Measurements from ENCODE around the gene GMDS. TPM values are rescaled to one million over a fixed set of nuclear protein-coding genes. Genes with fewer than 3 reads are reported as not detected.

GMDS gene
- polyA plus RNA-seq, 1 experiment, result 7.1 TPM

GRCh38 chr6:1593286-1593957 lies 652.0 kb downstream of the GMDS start:
- Histone ChIP-seq H3K4me3 (ENCODE audit: low read depth, low read length) (no peak overlapping the region), H3K36me3 (ENCODE audit: control insufficient read depth, insufficient read depth, low read length) (no peaks in the 10 kb centered on the region), H3K27me3 (ENCODE audit: control insufficient read depth, insufficient read depth, low read length) (peaks cover 4% of the 10 kb centered on the region; the same call in 1 of the 2 replicates)
- ChIA-PET POLR2A (interaction anchor here (0.7 kb wide), 1 partner anchor 32 kb away, joined by 3 read pairs; no protein-coding TSS in a partner anchor), CTCF (interaction anchor here (1.0 to 5.1 kb wide), 4 partner anchors 17 to 1156 kb away, joined by 3 to 92 read pairs (median 4); partner anchors contain the start of gene MYLK4)
- TF ChIP-seq CTCF (IDR thresholded peaks at IDR 0.05; ENCODE audit: insufficient read depth, low read depth, low read length), result no peak
- no peak for DNase-seq (ENCODE audit: low read depth)

- Histone ChIP-seq H3K4me3 (ENCODE audit: low read depth, low read length) (no peak overlapping the region), H3K27me3 (ENCODE audit: control insufficient read depth, insufficient read depth, low read length) (peaks cover 4% of the 10 kb centered on the region; the same call in 1 of the 2 replicates), H3K36me3 (ENCODE audit: control insufficient read depth, insufficient read depth, low read length) (no peaks in the 10 kb centered on the region)
- POLR2A ChIA-PET, result no interaction called here
- DNase-seq (ENCODE audit: low read depth), result no peak
- CTCF ChIA-PET, result interaction anchor here (0.6 to 1.4 kb wide), 4 partner anchors 16 to 1158 kb away, joined by 3 to 5 read pairs (median 4); partner anchors contain the start of gene MYLK4
- TF ChIP-seq CTCF (IDR thresholded peaks at IDR 0.05; ENCODE audit: insufficient read depth, low read depth, low read length), result no peak
Observed at GRCh38 chr6:1592852-1593251, 652.6 kb downstream of the GMDS start.

- CTCF ChIA-PET, result interaction anchor here (1.4 kb wide), 1 partner anchor 1042 kb away, joined by 5 read pairs; no protein-coding TSS in a partner anchor
- no peak for DNase-seq (ENCODE audit: low read depth)
- no peak for TF ChIP-seq CTCF (IDR thresholded peaks at IDR 0.05; ENCODE audit: insufficient read depth, low read depth, low read length)
- Histone ChIP-seq H3K36me3 (ENCODE audit: control insufficient read depth, insufficient read depth, low read length) (no peaks in the 10 kb centered on the region), H3K4me3 (ENCODE audit: low read depth, low read length) (no peak overlapping the region), H3K27me3 (ENCODE audit: control insufficient read depth, insufficient read depth, low read length) (peaks cover 4% of the 10 kb centered on the region; the same call in 1 of the 2 replicates)
- POLR2A ChIA-PET, result no interaction called here
Observed at GRCh38 chr6:1591926-1592325, 653.5 kb downstream of the GMDS start.

GRCh38 chr6:1591243-1591642 lies 654.2 kb downstream of the GMDS start:
- H3K4me3 ChIP-seq (ENCODE audit: low read depth, low read length), result no peak overlapping the region
- DNase-seq (ENCODE audit: low read depth), result no peak
- TF ChIP-seq CTCF (IDR thresholded peaks at IDR 0.05; ENCODE audit: insufficient read depth, low read depth, low read length), result no peak
- POLR2A ChIA-PET, result no interaction called here
- H3K36me3 ChIP-seq (ENCODE audit: control insufficient read depth, insufficient read depth, low read length), result no peaks in the 10 kb centered on the region
- H3K27me3 ChIP-seq (ENCODE audit: control insufficient read depth, insufficient read depth, low read length), result peaks cover 4% of the 10 kb centered on the region; the same call in 1 of the 2 replicates
- CTCF ChIA-PET, result no interaction called here

- Histone ChIP-seq H3K27me3 (ENCODE audit: control insufficient read depth, insufficient read depth, low read length) (peaks cover 4% of the 10 kb centered on the region; the same call in 1 of the 2 replicates), H3K36me3 (ENCODE audit: control insufficient read depth, insufficient read depth, low read length) (no peaks in the 10 kb centered on the region), H3K4me3 (ENCODE audit: low read depth, low read length) (no peak overlapping the region)
- DNase-seq (ENCODE audit: low read depth), result no peak
- ChIA-PET POLR2A (no interaction called here), CTCF (no interaction called here)
- no peak for TF ChIP-seq CTCF (IDR thresholded peaks at IDR 0.05; ENCODE audit: insufficient read depth, low read depth, low read length)
Observed at GRCh38 chr6:1590580-1590979, 654.8 kb downstream of the GMDS start.

Measured in BJ (cell line).